ENCODE measurements around the gene HCFC1. TPM values are rescaled to one million over a fixed set of nuclear protein-coding genes. Genes with fewer than 3 reads are reported as not detected.

The HCFC1 gene
- polyA plus RNA-seq, 1 of the 3 experiments (the other 2 are of a cell fraction) = 9.5 TPM

GRCh38 chrX:154015581-154016264, 44.1 kb upstream of the HCFC1 start:
- Histone ChIP-seq H4K20me1 (ENCODE audit: insufficient read depth) (peaks cover 4% of the 10 kb centered on the region; the same call in 1 of the 2 replicates), H3K9me2 (no peaks in the 10 kb centered on the region), H3K36me3 (replicated peaks in 1 of 2; ENCODE audit: control insufficient read depth in 1 of 2, insufficient read depth in 2 of 2, low read length in 1 of 2) (peaks cover 0 to 27% of the 10 kb centered on the region in 2 experiments), H3K9ac (no peak overlapping the region), H3K27ac (ENCODE audit: low read depth in 2 of 2, low read length in 1 of 2) (no peak overlapping the region), H3K27me3 (ENCODE audit: insufficient read depth) (0 out of 2 replicates have a peak, but pooled peaks cover 3% of the 10 kb centered on the region), H3K9me3 (no peaks in the 10 kb centered on the region), H3K4me2 (no peak overlapping the region), H2AFZ (ENCODE audit: low read depth) (no peak overlapping the region), H3K79me2 (ENCODE audit: insufficient read depth) (peaks cover 26% of the 10 kb centered on the region), H3K4me3 (ENCODE audit: low read depth in 2 of 2, low read length in 1 of 2) (no peak overlapping the region), H3K4me1 (ENCODE audit: control insufficient read depth in 1 of 2, insufficient read depth in 2 of 2, low read depth in 1 of 2, low read length in 1 of 2) (peaks cover 0 to 11% of the 10 kb centered on the region in 2 experiments; a peak in 1 of 4 replicates), H3F3A (replicated peaks; ENCODE audit: insufficient read depth) (no peaks in the 10 kb centered on the region)
- ChIA-PET POLR2A (no interaction called here), CTCF (interaction anchor here (1.2 to 1.8 kb wide), 2 partner anchors 12 to 16 kb away, joined by 4 read pairs; no protein-coding TSS in a partner anchor)
- 56% methylated on average over 9 of the region's 16 CpGs for WGBS (ENCODE audit: low lambda C conversion rate)
- DNase-seq = no peak
- TF ChIP-seq EZH2phosphoT487 (IDR thresholded peaks at IDR 0.05; ENCODE audit: borderline replicate concordance, low read depth) (no peak), JUND (IDR thresholded peaks at IDR 0.05) (no peak), RCOR1 (IDR thresholded peaks at IDR 0.05; ENCODE audit: low read length) (no peak), GABPA (IDR thresholded peaks at IDR 0.05; ENCODE audit: low read depth) (no peak), MEF2A (IDR thresholded peaks at IDR 0.05; ENCODE audit: borderline replicate concordance, low read depth) (no peak), FOXM1 (IDR thresholded peaks at IDR 0.05; ENCODE audit: low read depth) (no peak), NRF1 (IDR thresholded peaks at IDR 0.05; ENCODE audit: low read depth, low read length) (no peak), ELF1 (IDR thresholded peaks at IDR 0.05) (no peak), TCF12 (IDR thresholded peaks at IDR 0.05) (no peak), GATA2 (CRISPR knock-in tag; IDR thresholded peaks at IDR 0.05) (no peak), CHD2 (IDR thresholded peaks at IDR 0.05; ENCODE audit: low read length, partially characterized antibody) (no peak), TAF1 (IDR thresholded peaks at IDR 0.05; ENCODE audit: borderline replicate concordance, low read depth, low read length) (no peak), SIN3A (IDR thresholded peaks at IDR 0.05; ENCODE audit: borderline replicate concordance, low read depth, low read length) (no peak), PBX3 (IDR thresholded peaks at IDR 0.05) (no peak), RXRA (IDR thresholded peaks at IDR 0.05; ENCODE audit: borderline replicate concordance, low read depth) (no peak), FOXJ3 (CRISPR knock-in tag; IDR thresholded peaks at IDR 0.05) (no peak), RFX5 (IDR thresholded peaks at IDR 0.05; ENCODE audit: low read length) (no peak)
- TF ChIP-seq, protein P1, sequence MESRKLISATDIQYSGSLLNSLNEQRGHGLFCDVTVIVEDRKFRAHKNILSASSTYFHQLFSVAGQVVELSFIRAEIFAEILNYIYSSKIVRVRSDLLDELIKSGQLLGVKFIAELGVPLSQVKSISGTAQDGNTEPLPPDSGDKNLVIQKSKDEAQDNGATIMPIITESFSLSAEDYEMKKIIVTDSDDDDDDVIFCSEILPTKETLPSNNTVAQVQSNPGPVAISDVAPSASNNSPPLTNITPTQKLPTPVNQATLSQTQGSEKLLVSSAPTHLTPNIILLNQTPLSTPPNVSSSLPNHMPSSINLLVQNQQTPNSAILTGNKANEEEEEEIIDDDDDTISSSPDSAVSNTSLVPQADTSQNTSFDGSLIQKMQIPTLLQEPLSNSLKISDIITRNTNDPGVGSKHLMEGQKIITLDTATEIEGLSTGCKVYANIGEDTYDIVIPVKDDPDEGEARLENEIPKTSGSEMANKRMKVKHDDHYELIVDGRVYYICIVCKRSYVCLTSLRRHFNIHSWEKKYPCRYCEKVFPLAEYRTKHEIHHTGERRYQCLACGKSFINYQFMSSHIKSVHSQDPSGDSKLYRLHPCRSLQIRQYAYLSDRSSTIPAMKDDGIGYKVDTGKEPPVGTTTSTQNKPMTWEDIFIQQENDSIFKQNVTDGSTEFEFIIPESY (IDR thresholded peaks at IDR 0.05; ENCODE audit: borderline replicate concordance, low read depth) = no peak
